Hepatocyte (in vitro differentiated cells): Measurements from ENCODE around the gene TXNRD1. TPM values are rescaled to one million over a fixed set of nuclear protein-coding genes. Genes with fewer than 3 reads are reported as not detected.

Experiments
- DNase-seq: peaks from one replicate; pipeline ENCODE4 v3.0.0-alpha.2; 2016; ENCODE audit warnings: low spot score
- H2AFZ ChIP-seq: fragments of 200-600 bp; sonication (generic); 2 replicates; pipeline ENCODE4 v1.6.0; 2016; ENCODE audit warnings: antibody characterized with exemption, mild to moderate bottlenecking
- H3K27ac ChIP-seq: fragments of 200-600 bp; sonication (generic); 2 replicates; pipeline ENCODE4 v1.5.1; 2016; ENCODE audit warnings: mild to moderate bottlenecking
- H3K27me3 ChIP-seq: fragments of 200-600 bp; sonication (generic); 2 replicates; pipeline ENCODE4 v1.6.1; 2016
- H3K36me3 ChIP-seq: fragments of 200-600 bp; sonication (generic); replicated peaks from 2 replicates; pipeline ENCODE4 v1.5.1; 2016; ENCODE audit warnings: low read depth; ENCODE audit not compliant: insufficient read depth
- H3K4me1 ChIP-seq: fragments of 200-600 bp; sonication (generic); 2 replicates; pipeline ENCODE4 v1.5.1; 2016; ENCODE audit warnings: mild to moderate bottlenecking, moderate library complexity; ENCODE audit not compliant: insufficient read depth
- H3K4me2 ChIP-seq: fragments of 200-600 bp; sonication (generic); 2 replicates; pipeline ENCODE4 v1.6.0; 2016
- H3K4me3 ChIP-seq: fragments of 200-600 bp; sonication (generic); 2 replicates; pipeline ENCODE4 v1.5.1; 2016; ENCODE audit warnings: mild to moderate bottlenecking
- H3K79me2 ChIP-seq: fragments of 200-600 bp; sonication (generic); 2 replicates; pipeline ENCODE4 v1.6.0; 2017; ENCODE audit warnings: mild to moderate bottlenecking
- H3K9me2 ChIP-seq: fragments of 200-600 bp; sonication (generic); replicated peaks from 2 replicates; pipeline ENCODE4 v1.6.0; 2017; ENCODE audit warnings: mild to moderate bottlenecking; ENCODE audit not compliant: insufficient read depth
- H3K9me3 ChIP-seq: fragments of 200-600 bp; sonication (generic); 2 replicates; pipeline ENCODE4 v1.5.1; 2016; ENCODE audit warnings: low read depth, mild to moderate bottlenecking
- H4K20me1 ChIP-seq: fragments of 200-600 bp; sonication (generic); 2 replicates; pipeline ENCODE4 v1.6.0; 2016; ENCODE audit warnings: mild to moderate bottlenecking; ENCODE audit not compliant: insufficient read depth, poor library complexity, severe bottlenecking
- EZH2 ChIP-seq: fragments of 200-600 bp; sonication (generic); IDR thresholded peaks from 2 replicates; pipeline ENCODE4 v1.6.1; 2016; ENCODE audit warnings: antibody characterized with exemption, mild to moderate bottlenecking, borderline replicate concordance
- EZH2phosphoT487 ChIP-seq: fragments of 200-600 bp; sonication (generic); IDR thresholded peaks from one replicate; pipeline ENCODE4 v1.6.1; 2018; ENCODE audit warnings: antibody characterized with exemption, mild to moderate bottlenecking, low read depth, moderate library complexity; ENCODE audit not compliant: unreplicated experiment, severe bottlenecking
- WGBS: methylation state at CpG from one replicate; pipeline ENCODE4 v1.1.6; 2016; ENCODE audit warnings: low lambda C conversion rate; ENCODE audit errors: missing lambda C conversion rate; 5-methylcytosine and 5-hydroxymethylcytosine counted together
- polyA plus RNA-seq: library from polyadenylated mRNA; unstranded; fragments of >200 nt; fragmentation: Nextera tagmentation; extraction: Ambion mirVana; gene quantifications from 2 replicates; pipeline ENCODE4 v1.2.1, GENCODE V29; 2016
- total RNA-seq: library from RNA; depleted of rRNA; stranded (reverse); fragments of >200 nt; gene quantifications from 2 replicates; pipeline ENCODE4 v1.2.3, GENCODE V29; 2014
- TF ChIP-seq, protein P1 (sequence below): fragments of 200-600 bp; sonication (generic); IDR thresholded peaks from 2 replicates; pipeline ENCODE4 v1.5.1; 2016; ENCODE audit warnings: antibody characterized with exemption, mild to moderate bottlenecking; ENCODE audit not compliant: poor library complexity

Gene TXNRD1
- total and polyA plus RNA-seq, 2 experiments from 2014 or later: 49.8 to 113 TPM

DNA sequence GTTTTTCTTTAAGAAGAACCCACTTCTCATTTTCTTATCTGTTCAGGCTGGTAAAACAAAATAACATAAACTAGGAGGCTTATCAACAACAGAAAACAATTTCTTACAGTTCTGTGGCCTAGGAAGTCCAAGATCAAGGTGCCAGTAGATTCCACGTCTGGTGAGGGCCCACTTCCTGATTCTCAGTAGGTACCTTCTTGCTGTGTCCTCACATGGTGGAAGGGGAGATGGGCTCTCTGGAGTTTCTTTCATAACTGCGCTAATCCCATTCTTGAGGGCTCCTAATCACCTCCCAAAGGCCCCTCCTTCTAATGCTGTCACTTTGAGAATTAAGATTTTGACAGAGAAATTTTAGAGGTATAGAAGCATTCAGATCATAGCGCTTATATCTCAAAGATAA is 33.4 kb downstream of the TXNRD1 start:
- no peak overlapping the region for H3K4me3 ChIP-seq
- H3K9me3 ChIP-seq: no peaks in the 10 kb centered on the region
- WGBS: 90% methylated on average over 3 of the region's 3 CpGs
- no peak overlapping the region for H2AFZ ChIP-seq
- TF ChIP-seq EZH2: no peak
- TF ChIP-seq, protein P1, sequence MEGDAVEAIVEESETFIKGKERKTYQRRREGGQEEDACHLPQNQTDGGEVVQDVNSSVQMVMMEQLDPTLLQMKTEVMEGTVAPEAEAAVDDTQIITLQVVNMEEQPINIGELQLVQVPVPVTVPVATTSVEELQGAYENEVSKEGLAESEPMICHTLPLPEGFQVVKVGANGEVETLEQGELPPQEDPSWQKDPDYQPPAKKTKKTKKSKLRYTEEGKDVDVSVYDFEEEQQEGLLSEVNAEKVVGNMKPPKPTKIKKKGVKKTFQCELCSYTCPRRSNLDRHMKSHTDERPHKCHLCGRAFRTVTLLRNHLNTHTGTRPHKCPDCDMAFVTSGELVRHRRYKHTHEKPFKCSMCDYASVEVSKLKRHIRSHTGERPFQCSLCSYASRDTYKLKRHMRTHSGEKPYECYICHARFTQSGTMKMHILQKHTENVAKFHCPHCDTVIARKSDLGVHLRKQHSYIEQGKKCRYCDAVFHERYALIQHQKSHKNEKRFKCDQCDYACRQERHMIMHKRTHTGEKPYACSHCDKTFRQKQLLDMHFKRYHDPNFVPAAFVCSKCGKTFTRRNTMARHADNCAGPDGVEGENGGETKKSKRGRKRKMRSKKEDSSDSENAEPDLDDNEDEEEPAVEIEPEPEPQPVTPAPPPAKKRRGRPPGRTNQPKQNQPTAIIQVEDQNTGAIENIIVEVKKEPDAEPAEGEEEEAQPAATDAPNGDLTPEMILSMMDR: no peak
- no peak for TF ChIP-seq EZH2phosphoT487
- no peak overlapping the region for H3K4me2 ChIP-seq
- H4K20me1 ChIP-seq: no peaks in the 10 kb centered on the region
- H3K79me2 ChIP-seq: no peaks in the 10 kb centered on the region
- DNase-seq: no peak
- H3K36me3 ChIP-seq: no peaks in the 10 kb centered on the region
- H3K27me3 ChIP-seq: no peaks in the 10 kb centered on the region
- H3K27ac ChIP-seq: no peak overlapping the region
- no peaks in the 10 kb centered on the region for H3K9me2 ChIP-seq
- no peaks in the 10 kb centered on the region for H3K4me1 ChIP-seq

DNA sequence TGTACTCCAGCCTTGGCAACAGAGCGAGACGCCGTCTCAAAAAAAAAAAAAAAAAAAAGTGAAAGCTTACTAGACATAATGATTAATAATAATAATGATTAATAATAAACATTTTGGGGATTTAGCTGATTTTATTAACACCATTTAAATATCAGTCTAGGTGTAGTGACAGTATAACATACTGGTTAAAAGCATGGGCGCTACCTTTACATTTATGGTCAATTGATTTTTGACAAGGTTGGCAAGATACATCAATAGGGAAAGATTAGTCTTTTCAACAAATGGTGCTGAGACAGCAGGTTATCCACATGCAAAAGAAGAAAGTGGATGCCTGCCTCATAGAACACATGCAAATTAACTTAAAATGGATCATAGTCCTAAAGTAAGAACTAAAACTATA is 34.3 kb downstream of the TXNRD1 start:
- Histone ChIP-seq H3K36me3 (no peaks in the 10 kb centered on the region), H3K9me2 (no peaks in the 10 kb centered on the region), H3K9me3 (no peaks in the 10 kb centered on the region), H2AFZ (no peak overlapping the region), H3K79me2 (no peaks in the 10 kb centered on the region), H3K4me3 (no peak overlapping the region), H3K4me2 (no peak overlapping the region), H4K20me1 (no peaks in the 10 kb centered on the region), H3K4me1 (no peaks in the 10 kb centered on the region), H3K27ac (no peak overlapping the region), H3K27me3 (no peaks in the 10 kb centered on the region)
- WGBS: 92% methylated on average over 4 of the region's 4 CpGs
- no peak for DNase-seq
- no peak for TF ChIP-seq EZH2phosphoT487
- no peak for TF ChIP-seq EZH2
- TF ChIP-seq, protein P1: no peak

DNA sequence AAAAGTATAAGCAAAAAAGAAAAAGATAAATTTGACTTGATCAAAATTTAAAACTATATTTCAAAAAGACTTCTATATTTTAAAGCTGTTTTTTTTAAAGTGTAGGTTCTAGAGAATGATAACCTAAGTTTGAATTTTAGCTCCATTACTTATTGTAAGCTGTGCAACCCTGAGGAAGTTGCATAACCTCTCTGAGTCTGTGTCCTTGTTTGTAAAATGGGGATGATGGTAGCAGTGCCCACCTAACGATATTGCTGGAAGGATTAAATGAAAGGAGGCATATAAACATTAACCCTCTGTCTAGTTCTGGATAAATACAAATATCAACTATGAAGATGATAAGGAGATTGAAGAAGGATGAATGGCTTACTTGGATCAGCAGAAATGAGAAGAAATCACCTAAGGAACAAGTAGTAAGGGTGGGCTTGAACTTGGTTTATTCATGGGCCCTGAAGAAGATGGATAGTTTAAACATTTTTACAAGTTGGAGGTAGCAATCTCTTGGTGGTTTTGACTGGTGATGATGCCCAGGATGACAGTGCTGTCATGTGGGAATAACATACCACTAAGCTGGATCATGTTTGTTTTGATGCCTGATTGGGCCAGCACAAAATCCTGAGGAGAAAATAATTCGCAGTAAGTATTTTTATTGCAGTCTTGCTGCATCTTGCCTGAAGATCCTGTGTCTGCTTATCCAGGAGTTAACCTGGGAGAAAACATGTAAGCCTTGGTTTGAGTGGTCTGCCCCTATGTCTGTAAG is 35.0 kb downstream of the TXNRD1 start:
- no peaks in the 10 kb centered on the region for H3K9me3 ChIP-seq
- no peak overlapping the region for H3K27ac ChIP-seq
- no peak overlapping the region for H3K4me2 ChIP-seq
- no peaks in the 10 kb centered on the region for H3K4me1 ChIP-seq
- H3K9me2 ChIP-seq: no peaks in the 10 kb centered on the region
- no peak for TF ChIP-seq EZH2
- no peak for TF ChIP-seq EZH2phosphoT487
- TF ChIP-seq, protein P1: no peak
- no peak overlapping the region for H3K4me3 ChIP-seq
- H3K36me3 ChIP-seq: no peaks in the 10 kb centered on the region
- 72% methylated on average over 2 of the region's 2 CpGs for WGBS
- no peaks in the 10 kb centered on the region for H3K79me2 ChIP-seq
- no peak overlapping the region for H2AFZ ChIP-seq
- H3K27me3 ChIP-seq: no peaks in the 10 kb centered on the region
- no peaks in the 10 kb centered on the region for H4K20me1 ChIP-seq
- no peak for DNase-seq
